ENCODE data around the gene SYAP1. TPM values are rescaled to one million over a fixed set of nuclear protein-coding genes. Genes with fewer than 3 reads are reported as not detected.

Gene SYAP1
- total RNA-seq, 1 donor from 2014 or later, result 18.1 TPM

DNA sequence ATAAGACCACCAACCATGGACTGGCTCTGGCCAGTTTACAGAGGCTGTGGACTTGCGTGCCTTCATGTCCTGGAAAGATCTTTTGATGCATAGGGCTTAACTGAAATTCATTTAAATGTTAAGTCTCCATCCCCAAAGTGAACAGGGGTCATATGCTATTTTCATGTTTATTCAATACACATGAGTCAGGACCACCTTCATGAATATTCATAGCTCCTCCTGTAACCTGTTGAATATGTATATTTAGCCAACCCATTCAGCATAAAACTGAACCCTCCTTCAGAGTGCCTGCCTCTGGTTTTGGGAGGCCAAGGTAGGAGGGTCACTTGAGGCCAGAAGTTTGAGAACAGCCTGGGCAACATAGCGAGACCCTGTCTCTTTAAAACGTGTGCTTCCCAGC is 14.0 kb upstream of the SYAP1 start:
- Histone ChIP-seq H3K4me1 (no peaks in the 10 kb centered on the region), H3K4me3 (no peak overlapping the region), H3K36me3 (peaks cover 2% of the 10 kb centered on the region), H3K27me3 (ENCODE audit: low read depth) (no peaks in the 10 kb centered on the region), H3K9me3 (replicated peaks) (no peaks in the 10 kb centered on the region), H3K27ac (replicated peaks) (no peak overlapping the region)
- intact Hi-C loops (cut with micrococcal nuclease), result no loop called here
- DNase-seq, result no peak
- TF ChIP-seq, protein P1, sequence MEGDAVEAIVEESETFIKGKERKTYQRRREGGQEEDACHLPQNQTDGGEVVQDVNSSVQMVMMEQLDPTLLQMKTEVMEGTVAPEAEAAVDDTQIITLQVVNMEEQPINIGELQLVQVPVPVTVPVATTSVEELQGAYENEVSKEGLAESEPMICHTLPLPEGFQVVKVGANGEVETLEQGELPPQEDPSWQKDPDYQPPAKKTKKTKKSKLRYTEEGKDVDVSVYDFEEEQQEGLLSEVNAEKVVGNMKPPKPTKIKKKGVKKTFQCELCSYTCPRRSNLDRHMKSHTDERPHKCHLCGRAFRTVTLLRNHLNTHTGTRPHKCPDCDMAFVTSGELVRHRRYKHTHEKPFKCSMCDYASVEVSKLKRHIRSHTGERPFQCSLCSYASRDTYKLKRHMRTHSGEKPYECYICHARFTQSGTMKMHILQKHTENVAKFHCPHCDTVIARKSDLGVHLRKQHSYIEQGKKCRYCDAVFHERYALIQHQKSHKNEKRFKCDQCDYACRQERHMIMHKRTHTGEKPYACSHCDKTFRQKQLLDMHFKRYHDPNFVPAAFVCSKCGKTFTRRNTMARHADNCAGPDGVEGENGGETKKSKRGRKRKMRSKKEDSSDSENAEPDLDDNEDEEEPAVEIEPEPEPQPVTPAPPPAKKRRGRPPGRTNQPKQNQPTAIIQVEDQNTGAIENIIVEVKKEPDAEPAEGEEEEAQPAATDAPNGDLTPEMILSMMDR (IDR thresholded peaks at IDR 0.05; ENCODE audit: borderline replicate concordance), result no peak

DNA sequence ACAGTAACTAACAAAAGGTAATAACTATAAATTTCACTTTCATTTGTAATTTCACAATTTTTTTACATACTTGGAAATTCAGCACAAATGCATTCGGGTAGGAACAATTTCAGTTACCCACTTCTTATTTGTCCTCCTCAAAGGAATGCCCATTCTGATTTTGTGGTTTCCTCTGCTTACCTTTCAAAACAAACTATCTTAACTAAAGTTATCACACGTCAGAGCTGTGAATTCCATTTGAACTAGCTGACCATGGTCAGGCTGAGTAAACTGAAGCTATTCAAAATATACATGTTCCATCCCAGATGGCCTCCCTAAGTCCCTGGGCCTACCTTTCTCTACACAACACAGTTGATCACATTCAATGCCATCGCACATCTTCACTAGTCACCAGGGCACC is 11.4 kb upstream of the SYAP1 start:
- Histone ChIP-seq H3K36me3 (peaks cover 2% of the 10 kb centered on the region), H3K4me3 (no peak overlapping the region), H3K4me1 (peaks cover 2% of the 10 kb centered on the region), H3K27ac (replicated peaks) (no peak overlapping the region), H3K27me3 (ENCODE audit: low read depth) (no peaks in the 10 kb centered on the region), H3K9me3 (replicated peaks) (no peaks in the 10 kb centered on the region)
- intact Hi-C loops (cut with micrococcal nuclease), result no loop called here
- DNase-seq, result no peak
- TF ChIP-seq, protein P1 (IDR thresholded peaks at IDR 0.05; ENCODE audit: borderline replicate concordance), result no peak

DNA sequence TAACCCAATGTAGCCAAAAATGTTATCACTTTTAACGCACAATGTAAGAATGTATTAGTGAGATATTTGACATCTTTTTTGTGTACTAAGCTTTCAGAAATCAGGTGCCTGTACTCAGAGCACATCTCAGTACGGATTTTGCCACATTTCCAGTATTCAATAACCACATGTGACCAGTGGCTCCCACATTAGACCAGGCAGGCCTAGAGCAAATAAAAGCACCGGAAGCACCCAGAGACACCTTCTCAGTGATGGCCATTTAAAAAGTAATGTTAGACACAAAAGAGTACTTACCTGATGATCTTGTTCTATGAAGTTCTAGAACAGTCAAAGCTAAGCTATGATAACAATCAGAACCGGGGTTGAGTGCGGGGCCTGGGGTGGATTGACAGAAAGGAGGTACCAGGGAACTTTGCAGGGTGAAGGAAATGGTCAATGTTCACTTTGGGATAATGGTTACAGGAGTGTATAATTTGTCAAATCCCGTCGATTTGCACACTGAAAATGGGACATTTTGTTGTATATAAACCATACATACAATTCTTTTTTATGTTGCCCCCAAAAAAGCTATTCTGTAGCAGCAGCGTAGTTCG is 8.1 kb upstream of the SYAP1 start:
- no peak for DNase-seq
- intact Hi-C loops (cut with micrococcal nuclease), result no loop called here
- peak overlapping the region; percentile 84 for H3K4me3 ChIP-seq
- peaks cover 2% of the 10 kb centered on the region for H3K36me3 ChIP-seq
- H3K27me3 ChIP-seq (ENCODE audit: low read depth), result no peaks in the 10 kb centered on the region
- peak overlapping the region; percentile 83 for H3K27ac ChIP-seq (replicated peaks)
- H3K9me3 ChIP-seq (replicated peaks), result no peaks in the 10 kb centered on the region
- peaks cover 2% of the 10 kb centered on the region for H3K4me1 ChIP-seq
- TF ChIP-seq, protein P1 (IDR thresholded peaks at IDR 0.05; ENCODE audit: borderline replicate concordance), result no peak

DNA sequence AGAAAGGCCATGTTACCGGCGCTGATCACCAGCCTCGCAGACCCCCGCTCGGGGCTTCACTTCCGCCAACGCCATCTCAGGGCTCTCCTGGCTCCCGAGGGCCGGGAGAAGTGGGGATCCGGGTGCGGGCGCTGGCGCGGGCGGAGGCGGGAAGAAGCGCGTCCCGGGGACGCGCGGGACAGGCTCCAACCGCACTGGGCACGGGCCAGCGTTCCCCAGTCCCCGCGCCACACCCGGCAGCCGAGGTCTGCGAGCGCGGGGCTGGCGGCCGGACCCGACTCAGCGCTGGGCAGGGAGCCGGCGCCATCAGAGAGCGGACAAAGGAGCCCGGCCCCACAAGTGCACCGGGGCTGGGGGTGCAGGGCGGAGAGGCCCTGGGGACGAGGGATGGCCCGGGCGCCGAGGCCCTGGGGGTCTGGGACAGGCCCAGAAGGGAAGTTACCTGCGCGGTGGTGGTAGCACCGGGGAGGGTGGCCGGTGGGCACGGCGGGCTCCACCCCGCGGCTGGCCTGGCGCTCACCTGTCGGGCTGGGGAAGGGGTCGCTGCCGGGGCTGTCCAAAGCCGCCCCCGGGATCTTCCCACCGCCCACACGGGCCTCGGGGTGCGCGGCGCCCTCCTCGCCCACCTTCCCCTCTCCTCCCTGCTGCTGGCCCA is 7.4 kb upstream of the SYAP1 start:
- Histone ChIP-seq H3K4me3 (peak overlapping the region; percentile 84), H3K27me3 (ENCODE audit: low read depth) (no peaks in the 10 kb centered on the region)

DNA sequence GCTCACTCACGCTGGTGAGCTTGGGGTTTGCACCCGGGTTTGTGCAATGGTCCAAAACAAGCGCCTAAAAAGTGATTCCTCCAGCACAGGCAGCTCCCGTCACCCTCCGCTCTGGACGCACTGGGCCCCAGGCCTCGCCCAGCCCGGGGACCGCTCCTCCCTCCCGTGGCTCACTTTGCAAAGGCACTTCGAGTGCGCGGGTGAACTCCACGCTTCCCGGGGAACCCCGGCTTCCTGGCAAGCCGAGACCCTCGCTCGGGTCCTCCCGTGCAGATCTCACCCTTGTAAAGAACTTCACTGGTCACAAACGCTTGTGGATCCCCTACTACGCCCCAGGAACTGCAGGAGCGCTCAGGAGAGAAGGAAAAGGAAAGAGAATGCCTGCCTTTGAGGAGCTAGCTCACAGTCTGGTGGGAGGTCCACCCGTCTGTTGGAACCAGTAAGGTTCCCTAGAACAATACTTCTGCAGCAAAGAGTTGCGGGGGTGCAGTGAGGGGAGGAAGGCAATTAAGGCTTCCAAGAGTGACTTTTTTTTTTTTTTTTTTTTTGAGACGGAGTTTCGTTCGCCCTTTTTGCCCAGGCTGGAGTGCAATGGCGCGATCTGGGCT is 6.8 kb upstream of the SYAP1 start, which contains the start of gene CTPS2:
Gene CTPS2 (minus strand): TSS at position 122 of the 608 bp plus-strand sequence. CDS start 9,767 bp downstream, outside the sequence.
- intact Hi-C loops (cut with micrococcal nuclease), result no loop called here
- Histone ChIP-seq H3K27ac (replicated peaks) (peak within 1 kb of the TSS; percentile 83), H3K27me3 (ENCODE audit: low read depth) (no peaks in the 10 kb centered on the region), H3K4me3 (peak within 1 kb of the TSS; percentile 84), H3K4me1 (peaks cover 2% of the 10 kb centered on the region), H3K36me3 (no peaks in the 10 kb centered on the region), H3K9me3 (replicated peaks) (no peaks in the 10 kb centered on the region)
- DNase-seq, result peak; percentile 58
- TF ChIP-seq, protein P1 (IDR thresholded peaks at IDR 0.05; ENCODE audit: borderline replicate concordance), result peak; percentile 30

More for the DNA sequence above, 7.4 kb upstream of the SYAP1 start:
- peaks cover 2% of the 10 kb centered on the region for H3K4me1 ChIP-seq
- peaks cover 2% of the 10 kb centered on the region for H3K36me3 ChIP-seq
- TF ChIP-seq, protein P1 (IDR thresholded peaks at IDR 0.05; ENCODE audit: borderline replicate concordance), result no peak
- intact Hi-C loops (cut with micrococcal nuclease), result no loop called here
- H3K27ac ChIP-seq (replicated peaks), result peak overlapping the region; percentile 83
- H3K9me3 ChIP-seq (replicated peaks), result no peaks in the 10 kb centered on the region
- DNase-seq, result peak; percentile 16
